Lower leg skin (tissue), 4 donors: ENCODE results near the gene SP7. TPM values are rescaled to one million over a fixed set of nuclear protein-coding genes. Genes with fewer than 3 reads are reported as not detected.
"Not testable (repeated sequence)": the region's sequence is repeated elsewhere in the genome, so short reads cannot be mapped to it uniquely, and the experiment has no call there.

Experiments
- DNase-seq, 2 donors: peaks; one replicate each; pipeline ENCODE4 v3.0.0-alpha.2; 2019; ENCODE audit warnings: low spot score in 2 of 2
- H3K4me3 ChIP-seq: fragments of 200-600 bp; sonication (generic); 2 replicates; pipeline ENCODE4 v1.5.1; 2017; ENCODE audit warnings: mild to moderate bottlenecking, low read depth; ENCODE audit not compliant: poor library complexity, severe bottlenecking
- CTCF ChIP-seq, 3 donors: fragments of 450-650 bp; IDR thresholded peaks; one replicate each; pipeline ENCODE4 v1.5.1; 2016; ENCODE audit warnings: antibody characterized with exemption in 3 of 3, mild to moderate bottlenecking in 3 of 3, moderate library complexity in 2 of 3
- POLR2A ChIP-seq, 2 donors: fragments of 450-650 bp; IDR thresholded peaks; one replicate each; pipeline ENCODE4 v1.6.1; 2016 to 2017; ENCODE audit warnings: antibody characterized with exemption in 2 of 2, mild to moderate bottlenecking in 1 of 2, moderate library complexity in 1 of 2
- WGBS, 2 donors: methylation state at CpG; one replicate each; pipeline ENCODE4 v1.1.5; 2018; 5-methylcytosine and 5-hydroxymethylcytosine counted together
- intact Hi-C: fragments of 100-400 bp; cut with DNase I; formaldehyde crosslinking; loops from one replicate; pipeline ENCODE4 v1.15.0; 2023; ENCODE audit warnings: low total_unique reads
- total RNA-seq, 4 donors: library from RNA; depleted of rRNA; stranded (reverse); fragments of >200 nt; gene quantifications; one replicate each; pipeline ENCODE4 v1.1.0, GENCODE V29; 2016

SP7 gene
- total RNA-seq, 4 donors from 2014 or later, result not detected

- DNase-seq, result no peak
- WGBS, 2 donors, result 84 to 88% methylated on average over 4 of the region's 4 CpGs
- TF ChIP-seq CTCF (IDR thresholded peaks at IDR 0.05) (no peak), POLR2A (IDR thresholded peaks at IDR 0.05) (no peak)
- intact Hi-C loops, result no loop called here
- no peak overlapping the region for H3K4me3 ChIP-seq
These were observed 29.2 kb upstream of the SP7 start for GRCh38 chr12:53365245-53365904.

DNA sequence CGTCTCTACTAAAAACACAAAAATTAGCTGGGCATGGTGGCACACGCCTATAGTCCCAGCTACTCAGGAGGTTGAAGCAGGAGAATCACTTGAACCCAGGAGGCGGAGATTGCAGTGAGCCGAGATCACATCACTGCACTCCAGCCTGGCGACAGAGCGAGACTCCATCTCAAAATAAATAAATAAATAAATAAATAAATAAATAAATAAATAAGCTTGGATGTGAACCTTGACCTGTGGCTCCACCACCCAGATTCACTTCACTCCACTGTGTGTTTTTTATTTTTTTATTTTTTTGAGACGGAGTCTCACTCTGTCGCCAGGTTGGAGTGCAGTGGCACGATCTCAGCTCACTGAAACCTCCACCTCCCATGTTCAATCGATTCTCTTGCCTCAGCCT, 25.5 kb upstream of the SP7 start:
- H3K4me3 ChIP-seq, intact Hi-C loops, DNase-seq: not testable (repeated sequence)
- 89 to 90% methylated on average over 10 of the region's 10 CpGs for WGBS, 2 donors

DNA sequence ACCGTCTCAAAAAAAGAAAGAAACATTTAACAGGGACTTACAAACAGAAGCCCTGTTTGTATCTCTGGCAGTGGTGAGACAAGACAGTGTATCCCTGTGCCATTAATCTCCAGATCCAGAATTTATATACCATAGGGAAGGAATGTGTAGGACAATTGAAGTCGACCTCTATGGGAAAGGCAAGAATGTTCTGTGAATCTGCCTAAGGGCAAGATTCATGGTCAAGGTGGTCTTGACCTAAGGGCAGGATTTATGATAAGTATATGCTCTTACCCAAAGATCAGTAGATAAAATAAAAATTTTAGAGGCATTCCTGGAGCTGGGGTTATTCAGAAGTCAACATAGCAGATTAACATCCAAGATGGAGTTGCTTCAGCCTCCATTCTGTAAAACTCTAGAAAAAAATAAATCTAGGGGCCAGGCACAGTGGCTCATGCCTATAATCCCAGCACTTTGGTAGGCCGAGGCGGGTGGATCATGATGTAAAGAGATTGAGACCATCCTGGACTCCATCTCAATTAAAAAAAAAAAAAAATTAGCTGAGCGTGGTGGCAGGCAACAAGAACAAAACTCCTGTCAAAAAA, 22.8 kb upstream of the SP7 start:
- no peak for DNase-seq
- WGBS, 2 donors, result 88 to 89% methylated on average over 5 of the region's 5 CpGs
- TF ChIP-seq POLR2A (IDR thresholded peaks at IDR 0.05) (no peak), CTCF (IDR thresholded peaks at IDR 0.05) (no peak)
- intact Hi-C loops, result no loop called here
- H3K4me3 ChIP-seq, result no peak overlapping the region

GRCh38 chr12:53355121-53355520, 19.0 kb upstream of the SP7 start:
- intact Hi-C loops, result no loop called here
- no peak for DNase-seq
- no peak overlapping the region for H3K4me3 ChIP-seq
- TF ChIP-seq CTCF (IDR thresholded peaks at IDR 0.05) (no peak), POLR2A (IDR thresholded peaks at IDR 0.05) (no peak)
- WGBS, 2 donors, result 71 to 83% methylated on average over 3 of the region's 3 CpGs

DNA sequence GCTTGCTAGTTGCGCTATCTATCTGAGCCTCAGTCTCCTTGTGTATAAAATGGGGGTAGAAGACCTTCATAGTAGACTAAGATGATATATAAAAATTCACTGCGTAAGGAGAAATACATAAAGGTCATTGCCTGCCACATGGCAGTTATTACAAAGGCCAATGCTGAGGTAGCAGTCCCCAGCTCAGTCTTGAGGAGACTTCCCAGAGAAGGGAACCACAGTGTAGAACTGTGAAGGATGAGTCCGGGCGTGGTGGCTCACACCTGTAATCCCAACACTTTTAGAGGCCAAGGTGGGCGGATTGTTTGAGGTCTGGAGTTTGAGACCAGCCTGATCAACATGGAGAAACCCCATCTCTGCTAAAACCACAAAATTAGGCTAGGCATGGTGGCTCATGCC, 17.1 kb upstream of the SP7 start:
- WGBS, 2 donors, result 85 to 86% methylated on average over 5 of the region's 5 CpGs
- DNase-seq, result no peak

More for the DNA sequence above, 17.1 kb upstream of the SP7 start:
- no peak overlapping the region for H3K4me3 ChIP-seq
- intact Hi-C loops, result loop anchor here (5.0 kb wide), 1 partner anchor 69 kb away; the partner anchor contains the start of gene AMHR2
- no peak for TF ChIP-seq CTCF (IDR thresholded peaks at IDR 0.05)
